ENCODE data around the gene COL4A1. TPM values are rescaled to one million over a fixed set of nuclear protein-coding genes. Genes with fewer than 3 reads are reported as not detected.

COL4A1 gene
- total RNA-seq, 4 donors from 2014 or later, result 278 to 618 (median 440) TPM

GRCh38 chr13:110320645-110321044 lies 13.7 kb upstream of the COL4A1 start:
- Histone ChIP-seq H3K27me3 (no peaks in the 10 kb centered on the region), H3K4me1 (peaks cover 5 to 100% (median 60%) of the 10 kb centered on the region in 3 donors), H3K27ac (peak overlapping the region; percentile 52 to 99 (median 84)), H3K4me3 (no peak overlapping the region), H3K9me3 (no peaks in the 10 kb centered on the region), H3K36me3 (peaks cover 0 to 14% of the 10 kb centered on the region in 2 donors)
- 0 to 28% methylated on average over 2 of the region's 2 CpGs for WGBS, 2 donors (ENCODE audit: low coverage in 1 of 2)
- TF ChIP-seq CTCF (IDR thresholded peaks at IDR 0.05) (no peak), EP300 (IDR thresholded peaks at IDR 0.05) (no peak), POLR2A (IDR thresholded peaks at IDR 0.05) (no peak), POLR2AphosphoS5 (IDR thresholded peaks at IDR 0.05) (no peak)
- no peak for ATAC-seq

GRCh38 chr13:110319774-110320509 lies 13.0 kb upstream of the COL4A1 start:
- no peaks in the 10 kb centered on the region for H3K9me3 ChIP-seq
- WGBS, 2 donors (ENCODE audit: low coverage in 1 of 2), result 49 to 63% methylated on average over 12 to 14 of the region's 19 CpGs
- H3K4me3 ChIP-seq, result no peak overlapping the region
- TF ChIP-seq EP300 (IDR thresholded peaks at IDR 0.05) (no peak), CTCF (IDR thresholded peaks at IDR 0.05) (no peak), POLR2A (IDR thresholded peaks at IDR 0.05) (no peak), POLR2AphosphoS5 (IDR thresholded peaks at IDR 0.05) (peak; percentile 60)
- H3K36me3 ChIP-seq, result peaks cover 0 to 14% of the 10 kb centered on the region in 2 donors
- H3K4me1 ChIP-seq, result peaks cover 6 to 100% (median 61%) of the 10 kb centered on the region in 3 donors
- peak overlapping the region; percentile 52 to 99 (median 84) for H3K27ac ChIP-seq
- ATAC-seq, result peak; percentile 22
- no peaks in the 10 kb centered on the region for H3K27me3 ChIP-seq

GRCh38 chr13:110319397-110319773 lies 12.4 kb upstream of the COL4A1 start:
- 33 to 64% methylated on average over 1 to 4 of the region's 4 CpGs for WGBS, 2 donors (ENCODE audit: low coverage in 1 of 2)
- Histone ChIP-seq H3K9me3 (no peaks in the 10 kb centered on the region), H3K27me3 (no peaks in the 10 kb centered on the region), H3K27ac (peak overlapping the region; percentile 52 to 99 (median 84)), H3K4me1 (peaks cover 6 to 100% (median 60%) of the 10 kb centered on the region in 3 donors), H3K4me3 (no peak overlapping the region), H3K36me3 (peaks cover 0 to 14% of the 10 kb centered on the region in 2 donors)
- no peak for ATAC-seq
- TF ChIP-seq POLR2A (IDR thresholded peaks at IDR 0.05), result no peak
- no peak for TF ChIP-seq CTCF (IDR thresholded peaks at IDR 0.05)
- TF ChIP-seq EP300 (IDR thresholded peaks at IDR 0.05), result no peak
- no peak for TF ChIP-seq POLR2AphosphoS5 (IDR thresholded peaks at IDR 0.05)

GRCh38 chr13:110318920-110319319 lies 12.0 kb upstream of the COL4A1 start:
- WGBS, 2 donors (ENCODE audit: low coverage in 1 of 2), result 62 to 94% methylated on average over 2 to 5 of the region's 7 CpGs
- no peak for ATAC-seq
- peaks cover 3 to 100% (median 60%) of the 10 kb centered on the region in 3 donors for H3K4me1 ChIP-seq

More at GRCh38 chr13:110318920-110319319, 12.0 kb upstream of the COL4A1 start:
- H3K36me3 ChIP-seq, result peaks cover 0 to 14% of the 10 kb centered on the region in 2 donors
- TF ChIP-seq CTCF (IDR thresholded peaks at IDR 0.05), result no peak
- TF ChIP-seq POLR2AphosphoS5 (IDR thresholded peaks at IDR 0.05), result no peak
- TF ChIP-seq EP300 (IDR thresholded peaks at IDR 0.05), result no peak
- no peak for TF ChIP-seq POLR2A (IDR thresholded peaks at IDR 0.05)
- H3K4me3 ChIP-seq, result no peak overlapping the region
- H3K27ac ChIP-seq, result peak overlapping the region; percentile 30 to 99 (median 68)
- no peaks in the 10 kb centered on the region for H3K27me3 ChIP-seq
- H3K9me3 ChIP-seq, result no peaks in the 10 kb centered on the region

Measured in gastroesophageal sphincter (tissue), 4 donors.